GM19397 (cell line): ENCODE data around the gene VCAN.
A peak's percentile ranks its signal among the peaks of the same experiment; 100 is the strongest.

Experiments
- ATAC-seq: cut with Tn5 transposase; IDR thresholded peaks from one replicate; pipeline ENCODE4 v1.9.1; 2021; ENCODE audit warnings: mild to moderate bottlenecking, moderate library complexity; ENCODE audit not compliant: unreplicated experiment

VCAN gene

DNA sequence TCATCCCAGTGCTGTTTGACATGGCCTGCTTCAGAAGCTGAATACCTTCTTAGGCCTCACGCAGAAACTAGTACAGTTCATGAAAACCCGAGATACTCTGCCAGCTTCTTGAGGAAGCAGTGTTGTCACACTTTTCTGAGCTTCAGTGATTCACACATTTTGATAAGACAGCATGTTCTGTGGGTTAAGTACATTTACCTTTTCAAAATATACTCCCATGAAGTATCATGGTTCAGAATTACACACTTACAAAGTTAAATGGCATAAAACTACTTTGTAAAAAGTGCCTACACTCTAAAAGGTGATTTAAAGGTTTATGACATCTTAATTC is 56.9 kb downstream of the VCAN start:
- no peak for ATAC-seq

DNA sequence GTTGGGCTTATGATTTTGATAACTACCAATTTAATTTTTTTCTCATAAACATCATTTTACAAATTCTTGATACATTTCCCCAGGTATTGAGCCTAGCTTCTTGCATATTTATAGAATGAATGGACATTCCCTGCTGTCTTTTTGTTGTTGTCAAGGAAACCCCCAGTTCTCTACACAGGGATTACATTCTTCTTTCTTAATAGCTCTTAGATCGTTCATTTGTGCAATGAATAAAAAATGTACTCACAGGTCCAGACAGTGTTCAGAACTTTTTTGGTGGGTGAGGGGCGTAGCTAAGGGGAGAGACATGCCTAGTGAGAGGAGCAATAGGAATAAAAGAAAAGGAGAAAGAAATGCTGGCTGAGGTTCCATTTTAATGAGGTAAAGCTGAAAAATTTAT is 58.6 kb downstream of the VCAN start:
- ATAC-seq = no peak

DNA sequence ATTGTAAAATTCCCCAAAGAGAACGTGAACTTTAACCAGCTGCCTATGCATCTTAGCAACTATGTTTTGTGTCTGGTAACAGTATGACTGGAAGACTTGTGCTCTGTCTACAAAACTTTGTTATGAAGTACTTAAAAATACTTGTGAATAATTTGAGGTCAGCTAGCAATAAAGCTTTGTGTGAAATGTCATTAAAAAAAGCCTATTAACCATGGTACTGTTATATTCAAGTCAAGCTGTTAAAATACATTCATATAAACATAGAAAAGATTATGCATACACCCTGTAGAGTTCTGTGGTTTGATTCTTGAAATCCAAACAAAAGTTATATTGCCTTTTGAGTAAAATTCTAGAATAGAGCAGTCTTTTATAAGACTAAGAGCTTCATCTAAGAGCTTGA is 60.1 kb downstream of the VCAN start:
- no peak for ATAC-seq

DNA sequence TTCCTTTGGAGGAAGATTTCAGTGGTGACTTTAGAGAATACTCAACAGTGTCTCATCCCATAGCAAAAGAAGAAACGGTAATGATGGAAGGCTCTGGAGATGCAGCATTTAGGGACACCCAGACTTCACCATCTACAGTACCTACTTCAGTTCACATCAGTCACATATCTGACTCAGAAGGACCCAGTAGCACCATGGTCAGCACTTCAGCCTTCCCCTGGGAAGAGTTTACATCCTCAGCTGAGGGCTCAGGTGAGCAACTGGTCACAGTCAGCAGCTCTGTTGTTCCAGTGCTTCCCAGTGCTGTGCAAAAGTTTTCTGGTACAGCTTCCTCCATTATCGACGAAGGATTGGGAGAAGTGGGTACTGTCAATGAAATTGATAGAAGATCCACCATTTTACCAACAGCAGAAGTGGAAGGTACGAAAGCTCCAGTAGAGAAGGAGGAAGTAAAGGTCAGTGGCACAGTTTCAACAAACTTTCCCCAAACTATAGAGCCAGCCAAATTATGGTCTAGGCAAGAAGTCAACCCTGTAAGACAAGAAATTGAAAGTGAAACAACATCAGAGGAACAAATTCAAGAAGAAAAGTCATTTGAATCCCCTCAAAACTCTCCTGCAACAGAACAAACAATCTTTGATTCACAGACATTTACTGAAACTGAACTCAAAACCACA is 67.4 kb downstream of the VCAN start:
- peak; percentile 88 for ATAC-seq

DNA sequence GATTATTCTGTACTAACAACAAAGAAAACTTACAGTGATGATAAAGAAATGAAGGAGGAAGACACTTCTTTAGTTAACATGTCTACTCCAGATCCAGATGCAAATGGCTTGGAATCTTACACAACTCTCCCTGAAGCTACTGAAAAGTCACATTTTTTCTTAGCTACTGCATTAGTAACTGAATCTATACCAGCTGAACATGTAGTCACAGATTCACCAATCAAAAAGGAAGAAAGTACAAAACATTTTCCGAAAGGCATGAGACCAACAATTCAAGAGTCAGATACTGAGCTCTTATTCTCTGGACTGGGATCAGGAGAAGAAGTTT is 67.9 kb downstream of the VCAN start:
- ATAC-seq = no peak

DNA sequence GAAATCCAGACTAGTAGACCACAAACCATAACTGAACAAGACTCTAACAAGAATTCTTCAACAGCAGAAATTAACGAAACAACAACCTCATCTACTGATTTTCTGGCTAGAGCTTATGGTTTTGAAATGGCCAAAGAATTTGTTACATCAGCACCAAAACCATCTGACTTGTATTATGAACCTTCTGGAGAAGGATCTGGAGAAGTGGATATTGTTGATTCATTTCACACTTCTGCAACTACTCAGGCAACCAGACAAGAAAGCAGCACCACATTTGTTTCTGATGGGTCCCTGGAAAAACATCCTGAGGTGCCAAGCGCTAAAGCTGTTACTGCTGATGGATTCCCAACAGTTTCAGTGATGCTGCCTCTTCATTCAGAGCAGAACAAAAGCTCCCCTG is 68.6 kb downstream of the VCAN start:
- no peak for ATAC-seq

DNA sequence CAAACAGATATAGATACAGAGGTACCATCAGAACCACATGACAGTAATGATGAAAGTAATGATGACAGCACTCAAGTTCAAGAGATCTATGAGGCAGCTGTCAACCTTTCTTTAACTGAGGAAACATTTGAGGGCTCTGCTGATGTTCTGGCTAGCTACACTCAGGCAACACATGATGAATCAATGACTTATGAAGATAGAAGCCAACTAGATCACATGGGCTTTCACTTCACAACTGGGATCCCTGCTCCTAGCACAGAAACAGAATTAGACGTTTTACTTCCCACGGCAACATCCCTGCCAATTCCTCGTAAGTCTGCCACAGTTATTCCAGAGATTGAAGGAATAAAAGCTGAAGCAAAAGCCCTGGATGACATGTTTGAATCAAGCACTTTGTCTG is 69.2 kb downstream of the VCAN start:
- no peak for ATAC-seq

DNA sequence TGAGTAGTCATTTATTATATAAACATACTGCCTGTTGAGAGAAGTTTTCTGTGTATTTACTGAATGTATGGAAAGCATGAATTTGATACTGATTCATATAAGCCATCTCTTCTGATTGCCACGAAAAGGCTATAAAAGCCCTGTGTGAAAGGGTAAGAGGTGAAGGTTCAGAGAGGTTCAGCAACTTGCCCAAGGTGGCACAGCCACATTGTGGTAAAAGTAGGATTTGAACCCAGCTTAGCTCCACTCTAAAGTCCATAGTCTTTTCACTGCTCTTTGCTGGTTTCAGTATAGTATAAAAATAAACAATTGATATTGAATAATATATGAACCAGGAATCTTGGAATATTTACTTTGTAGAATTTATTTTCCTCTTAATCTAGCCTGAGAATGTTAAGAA is 71.3 kb downstream of the VCAN start:
- ATAC-seq = no peak

DNA sequence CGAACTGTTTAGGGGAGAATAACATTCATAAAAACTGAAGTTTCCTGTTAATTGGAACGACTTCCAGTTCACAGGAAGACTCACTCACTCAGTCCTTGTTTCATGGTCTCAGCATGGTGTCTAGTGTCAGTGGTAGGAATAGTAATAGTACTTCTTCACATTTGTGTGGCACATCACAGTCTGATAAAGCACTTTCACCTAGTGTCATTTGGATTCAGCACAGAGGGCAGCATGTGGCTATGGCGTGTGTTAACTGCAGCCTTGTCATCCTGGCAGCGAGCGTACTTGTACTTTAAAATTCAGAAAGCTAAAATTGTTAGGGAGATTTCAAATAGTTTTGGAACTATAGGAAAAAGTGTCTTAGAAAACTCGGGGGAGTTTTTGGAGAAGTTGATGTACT is 72.4 kb downstream of the VCAN start:
- ATAC-seq = no peak

DNA sequence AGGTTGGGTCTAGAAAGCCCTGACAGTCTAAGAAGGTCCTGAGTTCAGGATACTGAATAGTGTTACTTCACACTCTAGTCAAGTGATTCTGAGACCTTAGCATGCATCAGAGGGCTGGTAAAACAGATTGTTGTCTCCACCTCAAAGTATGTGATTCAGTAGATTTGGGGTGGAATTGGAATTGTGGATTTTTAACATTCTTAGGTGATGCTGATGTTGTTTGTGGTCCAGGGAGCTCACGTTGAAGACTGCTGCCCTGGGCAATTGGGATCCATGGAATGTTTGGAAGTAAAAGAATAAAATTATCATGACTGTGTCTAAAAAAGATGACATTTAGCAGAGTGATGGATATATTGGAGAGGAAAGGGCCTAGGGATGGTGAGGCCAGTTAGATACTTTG is 75.6 kb downstream of the VCAN start:
- no peak for ATAC-seq

DNA sequence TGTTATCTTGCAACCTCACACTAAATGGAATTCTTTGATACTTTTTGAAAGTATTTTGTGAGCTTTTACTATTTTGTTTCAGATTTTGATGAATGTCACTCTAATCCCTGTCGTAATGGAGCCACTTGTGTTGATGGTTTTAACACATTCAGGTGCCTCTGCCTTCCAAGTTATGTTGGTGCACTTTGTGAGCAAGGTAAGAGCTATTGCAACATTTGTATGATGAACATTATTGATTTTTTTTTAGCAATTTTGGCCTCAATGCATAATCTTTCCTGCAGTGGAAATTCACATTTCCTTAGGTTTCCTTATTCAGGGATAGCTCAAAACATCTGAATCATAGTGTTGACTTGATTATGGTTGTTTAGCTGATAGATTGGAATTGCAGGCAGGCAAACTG is 76.3 kb downstream of the VCAN start:
- ATAC-seq = no peak

DNA sequence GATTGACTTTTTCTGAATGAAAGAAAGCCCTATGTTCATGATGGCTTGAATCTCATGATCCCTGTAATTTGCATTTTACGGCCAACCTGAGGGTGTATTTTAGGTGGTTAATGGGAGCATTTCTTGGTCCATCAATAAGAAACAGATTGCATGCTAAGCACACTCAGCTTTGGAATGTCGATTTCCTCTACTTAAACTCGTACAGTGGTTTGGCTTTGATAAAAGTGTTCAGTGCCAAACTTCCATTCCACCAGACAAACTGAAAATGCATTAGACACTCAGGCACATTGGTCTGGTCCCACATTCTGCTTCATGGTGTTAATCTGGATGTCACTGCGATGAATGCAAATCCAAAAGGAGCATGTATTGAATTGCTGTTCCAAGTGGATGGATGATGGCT is 77.0 kb downstream of the VCAN start:
- ATAC-seq = no peak

DNA sequence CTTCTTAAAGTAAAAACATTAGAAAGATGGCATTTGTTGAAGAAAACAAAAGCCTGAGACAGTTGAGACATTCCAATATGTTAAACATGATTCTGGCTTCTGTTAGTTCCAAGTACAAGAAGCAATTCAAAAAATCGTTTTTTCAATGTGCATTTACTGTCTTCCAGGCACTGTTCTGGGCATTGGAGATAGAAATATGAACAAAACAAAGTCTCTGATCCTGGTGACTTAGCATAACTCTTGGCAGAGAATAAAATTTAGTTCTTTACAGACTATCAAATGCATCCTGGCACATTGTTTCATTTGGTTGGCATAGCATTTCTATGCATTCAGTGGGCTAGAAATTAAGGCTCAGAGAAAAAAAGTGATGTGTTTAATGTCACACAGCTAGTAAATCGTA is 77.5 kb downstream of the VCAN start:
- no peak for ATAC-seq

DNA sequence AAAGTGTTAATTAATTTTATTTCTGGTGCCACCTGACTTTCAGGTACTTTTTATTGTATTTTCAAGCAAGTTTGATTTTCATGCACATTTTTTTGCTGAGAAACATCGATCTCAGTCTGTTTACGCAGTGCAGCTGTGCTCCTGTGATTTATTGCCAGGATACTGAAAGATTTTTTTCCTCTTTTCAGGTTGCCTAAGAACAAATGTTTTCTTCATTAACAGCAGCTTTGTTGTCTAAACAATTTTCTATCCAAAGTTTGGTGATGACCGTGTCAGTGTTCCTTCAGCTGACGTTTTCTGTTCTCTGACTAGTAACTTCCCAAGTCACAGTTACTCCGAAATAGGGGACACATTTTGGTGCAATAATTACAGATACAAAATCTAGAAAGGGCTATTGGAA is 78.1 kb downstream of the VCAN start:
- ATAC-seq = no peak

DNA sequence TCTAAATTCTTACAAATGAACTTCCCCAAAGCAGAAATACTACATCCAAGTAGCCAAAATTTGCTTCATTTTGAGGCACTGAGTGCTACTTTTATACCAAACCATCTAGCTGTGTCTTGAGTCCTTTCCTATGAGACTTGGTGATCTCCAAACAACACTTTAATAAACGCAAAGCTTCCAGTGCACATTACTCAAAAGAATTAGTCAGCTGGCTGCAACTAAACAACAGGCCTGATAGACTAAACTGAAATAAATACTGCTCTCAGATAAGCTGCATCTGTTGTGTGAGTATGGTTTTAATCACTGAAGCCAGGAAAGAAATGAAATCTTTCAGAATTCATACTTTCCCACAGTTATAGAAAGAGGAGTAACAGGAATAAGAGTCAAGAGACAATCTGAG is 80.3 kb downstream of the VCAN start:
- no peak for ATAC-seq

DNA sequence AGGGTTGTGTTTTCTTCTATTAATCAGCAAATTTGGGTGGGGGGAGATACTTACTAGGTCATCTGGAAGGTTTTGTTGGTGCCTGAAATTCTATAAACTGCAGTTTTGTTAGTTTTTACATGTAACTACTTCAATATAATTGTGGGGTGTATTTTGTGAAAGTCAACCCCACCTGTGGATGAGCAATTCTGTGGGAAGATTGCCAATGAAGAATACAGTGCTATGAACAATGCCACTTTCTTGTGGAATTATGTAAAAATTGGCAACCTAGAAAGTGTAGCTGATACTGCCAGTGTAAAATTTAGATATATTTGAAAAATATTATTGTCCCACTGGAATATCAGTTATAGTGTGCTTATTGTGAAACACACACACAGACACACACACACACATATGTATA is 80.7 kb downstream of the VCAN start:
- no peak for ATAC-seq

DNA sequence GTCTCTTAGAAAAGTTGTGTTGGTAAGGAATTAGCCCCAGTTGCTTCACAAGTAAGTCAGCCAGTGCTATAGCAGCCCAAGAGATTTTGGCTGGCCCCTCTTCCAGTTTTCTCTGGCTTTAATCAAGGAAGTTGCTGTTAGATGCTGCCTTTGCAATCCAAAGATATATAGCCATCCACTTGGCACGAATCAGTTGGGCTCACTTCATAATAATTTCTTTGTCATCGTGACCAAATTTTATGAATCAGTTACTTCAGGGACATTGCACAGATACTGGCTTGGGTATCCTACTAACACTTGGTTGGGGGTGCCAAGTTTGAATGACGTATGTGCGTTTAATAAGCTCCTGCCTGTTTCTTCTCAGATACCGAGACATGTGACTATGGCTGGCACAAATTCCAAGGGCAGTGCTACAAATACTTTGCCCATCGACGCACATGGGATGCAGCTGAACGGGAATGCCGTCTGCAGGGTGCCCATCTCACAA is 81.5 kb downstream of the VCAN start:
- ATAC-seq = no peak

DNA sequence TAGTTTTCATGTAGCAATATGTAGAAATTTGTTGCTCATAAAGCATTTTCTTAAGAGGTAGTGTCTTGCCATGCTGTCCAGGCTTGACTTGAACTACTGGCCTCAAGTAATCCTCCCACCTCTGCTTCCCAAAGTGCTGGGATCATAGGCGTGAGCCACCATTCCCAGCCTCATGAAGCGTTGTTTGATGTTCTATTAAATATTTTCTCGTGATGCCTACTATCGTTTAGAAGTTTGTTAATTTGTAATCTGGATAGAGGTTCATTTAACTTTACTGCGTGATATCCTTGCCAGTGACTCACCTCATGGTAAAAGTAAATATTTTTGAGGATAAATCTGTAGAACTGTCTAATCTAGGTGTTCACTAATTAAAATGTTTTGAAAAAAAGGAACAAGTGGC is 82.6 kb downstream of the VCAN start:
- no peak for ATAC-seq

DNA sequence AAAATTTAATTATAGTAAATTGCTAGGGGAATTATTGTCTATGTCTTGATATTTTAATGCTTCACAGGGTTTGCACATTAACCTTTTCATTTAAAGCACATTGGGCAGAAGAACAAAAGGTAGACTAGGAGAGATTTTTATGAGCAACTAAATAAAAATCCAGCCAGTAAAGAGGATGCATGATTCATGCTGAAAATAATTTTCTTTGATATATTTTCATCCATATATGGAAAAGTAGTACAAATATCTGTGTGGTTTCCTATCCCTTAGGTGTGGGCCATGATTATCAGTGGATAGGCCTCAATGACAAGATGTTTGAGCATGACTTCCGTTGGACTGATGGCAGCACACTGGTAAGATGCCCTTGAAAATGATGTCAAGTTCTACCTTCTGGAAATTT is 83.1 kb downstream of the VCAN start:
- no peak for ATAC-seq

DNA sequence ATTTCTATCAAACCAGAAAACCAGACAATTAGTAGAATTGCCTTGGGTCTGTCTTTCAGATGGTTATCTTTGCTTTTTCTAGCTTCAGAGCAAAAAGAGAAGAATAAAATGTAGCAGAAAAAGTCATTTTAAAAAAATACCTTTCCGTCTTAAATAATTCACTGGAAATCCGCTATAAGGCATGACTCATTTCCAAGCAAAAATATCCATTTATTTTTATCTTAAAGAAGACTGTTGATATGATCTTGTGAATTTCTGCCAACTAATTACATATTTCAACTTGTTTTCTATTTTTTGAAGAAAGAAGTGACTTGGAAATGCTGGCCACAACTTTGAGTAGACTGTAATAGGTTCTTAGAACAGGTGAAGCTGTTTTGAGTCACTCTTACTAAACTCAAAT is 83.7 kb downstream of the VCAN start:
- no peak for ATAC-seq

DNA sequence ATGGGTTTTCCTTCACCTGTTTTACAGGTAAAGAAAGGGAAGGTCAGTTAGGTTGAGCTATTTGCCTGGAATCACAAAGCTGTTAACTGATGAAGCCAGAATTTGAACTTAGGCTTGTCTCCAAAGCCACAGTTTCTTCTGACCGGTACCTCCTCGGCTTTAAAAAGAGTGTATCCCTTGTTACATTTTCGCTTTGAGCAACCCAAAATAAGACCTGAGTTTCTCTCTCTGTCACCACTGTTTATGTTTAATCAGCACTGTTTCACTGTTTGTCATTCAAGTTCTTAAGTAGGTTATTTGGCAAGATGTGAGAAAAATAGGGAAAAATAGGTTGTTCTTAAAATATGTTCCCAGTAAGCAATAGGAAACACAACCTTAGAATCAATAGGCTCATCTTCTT is 84.6 kb downstream of the VCAN start:
- no peak for ATAC-seq

DNA sequence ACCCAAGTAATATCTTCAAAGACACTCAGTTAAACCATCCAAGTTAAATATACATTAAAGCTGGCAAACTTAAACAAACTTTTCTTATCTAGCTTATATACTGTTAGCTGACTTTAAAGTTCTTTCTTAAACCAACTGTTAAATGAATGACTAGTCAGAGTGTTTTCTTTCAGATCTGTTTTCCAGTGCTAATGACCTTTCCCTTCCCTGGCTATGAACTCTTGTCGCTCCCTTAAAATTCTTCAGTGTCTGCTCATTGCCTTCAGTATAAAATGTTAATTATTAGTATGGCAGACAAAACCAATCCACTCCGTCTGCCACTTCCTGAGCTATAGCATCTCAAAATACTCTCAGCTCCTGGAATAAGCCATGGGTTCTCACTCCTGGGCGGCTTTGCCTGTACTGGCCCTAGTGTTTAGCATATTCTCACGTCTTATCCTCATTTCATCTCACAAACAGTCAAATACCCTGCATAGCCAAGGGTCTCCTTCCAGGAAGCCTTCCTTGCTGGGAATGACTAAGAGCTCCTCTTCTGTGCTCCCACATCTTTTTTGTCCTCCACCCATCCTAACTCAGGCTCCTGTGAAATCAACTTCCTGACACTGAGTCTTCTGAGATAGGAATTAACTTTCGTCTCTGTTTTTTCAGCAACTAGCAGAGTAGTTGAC is 87.7 kb downstream of the VCAN start:
- ATAC-seq = no peak

DNA sequence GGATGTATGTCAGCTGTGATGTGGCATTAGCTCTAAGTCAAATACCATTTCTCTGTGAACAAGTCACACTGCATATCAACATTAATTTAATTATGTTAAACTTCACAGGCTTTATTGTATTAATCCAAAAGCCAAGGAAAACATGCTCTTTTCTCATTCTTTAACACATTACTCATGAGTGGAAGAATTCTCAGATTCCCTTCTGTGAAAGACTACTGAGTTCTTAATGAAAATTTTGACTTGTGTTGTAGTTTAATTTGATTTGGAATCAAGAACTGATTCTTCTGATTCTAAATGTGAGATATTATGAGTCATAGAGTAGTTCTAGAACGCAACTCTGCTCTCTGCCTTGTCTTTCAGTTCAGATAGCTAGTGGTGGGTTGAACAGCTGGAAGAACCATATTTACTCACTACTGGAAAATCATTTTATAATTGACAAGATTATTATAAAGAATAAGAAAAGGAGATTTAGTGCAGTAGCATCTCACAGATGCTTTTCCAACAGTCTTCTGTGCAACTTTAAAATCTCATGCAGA is 90.6 kb downstream of the VCAN start:
- no peak for ATAC-seq
